Heart left ventricle (tissue), 13 donors: Measurements from ENCODE around the gene HMG20A.

Source experiments
- CTCF ChIP-seq, 12 donors: fragments of 200-600 bp; sonication (generic) in 4 of 12; IDR thresholded peaks; one replicate each; pipeline versions ENCODE4 v1.5.0 to v1.8.0; 2018 to 2022; ENCODE audit warnings: antibody characterized with exemption in 12 of 12, mild to moderate bottlenecking in 5 of 12
- POLR2A ChIP-seq, 2 donors: fragments of 450-650 bp; IDR thresholded peaks; one replicate each; pipeline ENCODE4 v1.6.1; 2017; ENCODE audit warnings: antibody characterized with exemption in 2 of 2, mild to moderate bottlenecking in 2 of 2, moderate library complexity in 2 of 2
- donor health status: ischemic (EF 13 %, LVEDD 7.1; RV severe dilation, severe dysfunction).
- donor health status: DM: no; HTN: yes; CAD: no.
- donor health status: DM: no; HTN: no; CAD: no.
- donor health status: ischemic (EF 25% LVEDD 6.9; RV normal size, moderate dysfunction).
- donor health status: ischemic (EF 25% LVEDD 5.7; RV mildly dilated, moderate dysfunction).
- donor health status: ischemic (EF 35%, LVEDD 5.7; RV mildly dilated, moderate dysfunction).
- donor health status: nonischemic (EF 11% LVEDD 7.7; RV severe dilation, severe dysfunction).
- donor health status: DM: yes; HTN: yes; CAD: no.
- donor health status: PGD.
- donor health status: ischemic (EF 29% LVEDD 5.4; RV normal size, mild dysfunction).
- donor health status: nonischemic (EF 23%, LVEDD 6.1; RV moderate dilation, normal function).

- TF ChIP-seq CTCF (IDR thresholded peaks at IDR 0.05), result no peak
- no peak for TF ChIP-seq POLR2A (IDR thresholded peaks at IDR 0.05)
Measured at GRCh38 chr15:77473328-77473727, 52.6 kb downstream of the HMG20A start.
